Suprapubic skin (tissue), 4 donors: ENCODE results near the gene ADAMTSL2. TPM values are rescaled to one million over a fixed set of nuclear protein-coding genes. Genes with fewer than 3 reads are reported as not detected.

Experiments used
- DNase-seq, 2 donors: peaks; one replicate each; pipeline ENCODE4 v3.0.0-alpha.2; 2019; ENCODE audit warnings: low spot score in 2 of 2
- H3K27ac ChIP-seq: fragments of 200-600 bp; sonication (generic); one replicate; pipeline ENCODE4 v1.5.1; 2019
- H3K27me3 ChIP-seq: fragments of 200-600 bp; sonication (generic); one replicate; pipeline ENCODE4 v1.5.1; 2019
- H3K36me3 ChIP-seq: fragments of 200-600 bp; sonication (generic); one replicate; pipeline ENCODE4 v1.5.1; 2019
- H3K4me1 ChIP-seq: fragments of 200-600 bp; sonication (generic); one replicate; pipeline ENCODE4 v1.5.1; 2019
- H3K4me3 ChIP-seq: fragments of 200-600 bp; sonication (generic); one replicate; pipeline ENCODE4 v1.5.1; 2019; ENCODE audit warnings: mild to moderate bottlenecking
- H3K9me3 ChIP-seq: fragments of 200-600 bp; sonication (generic); one replicate; pipeline ENCODE4 v1.5.1; 2019
- CTCF ChIP-seq, 2 donors: fragments of 200-600 bp in 1 of 2; fragments of 450-650 bp in 1 of 2; sonication (generic) in 1 of 2; IDR thresholded peaks; one replicate each; pipeline ENCODE4 v1.5.1; 2016 to 2019; ENCODE audit warnings: antibody characterized with exemption in 2 of 2, mild to moderate bottlenecking in 1 of 2, moderate library complexity in 1 of 2
- EP300 ChIP-seq: sonication (generic); formaldehyde crosslinking; IDR thresholded peaks from one replicate; pipeline ENCODE4 v1.6.1; 2017; ENCODE audit warnings: antibody characterized with exemption
- POLR2A ChIP-seq, 2 donors: fragments of 450-650 bp; IDR thresholded peaks; one replicate each; pipeline ENCODE4 v1.6.1; 2017; ENCODE audit warnings: antibody characterized with exemption in 2 of 2, mild to moderate bottlenecking in 2 of 2, moderate library complexity in 2 of 2
- POLR2AphosphoS5 ChIP-seq, 3 donors: sonication (generic); formaldehyde crosslinking; IDR thresholded peaks; one replicate each; pipeline ENCODE4 v1.6.1; 2017; ENCODE audit warnings: antibody characterized with exemption in 3 of 3
- WGBS: methylation state at CpG from one replicate; pipeline ENCODE4 v1.1.5; 2018; 5-methylcytosine and 5-hydroxymethylcytosine counted together
- total RNA-seq, 4 donors: library from RNA; depleted of rRNA; stranded (reverse); fragments of >200 nt; gene quantifications; one replicate each; pipeline ENCODE4 v1.1.0, GENCODE V29; 2016

Gene ADAMTSL2
- total RNA-seq, 4 donors from 2014 or later, result 0.16 to 0.85 (median 0.46) TPM

GRCh38 chr9:133543772-133544467, 9.4 kb downstream of the ADAMTSL2 start:
- Histone ChIP-seq H3K36me3 (no peaks in the 10 kb centered on the region), H3K4me3 (no peak overlapping the region), H3K4me1 (peaks cover 14% of the 10 kb centered on the region), H3K9me3 (no peaks in the 10 kb centered on the region), H3K27me3 (no peaks in the 10 kb centered on the region), H3K27ac (no peak overlapping the region)
- 72% methylated on average over 15 of the region's 16 CpGs for WGBS
- TF ChIP-seq POLR2A (IDR thresholded peaks at IDR 0.05), result no peak
- TF ChIP-seq CTCF (IDR thresholded peaks at IDR 0.05), result no peak
- no peak for TF ChIP-seq EP300
- TF ChIP-seq POLR2AphosphoS5 (IDR thresholded peaks at IDR 0.05), result no peak
- DNase-seq, result no peak

GRCh38 chr9:133545494-133546286, 11.2 kb downstream of the ADAMTSL2 start:
- no peak for DNase-seq
- TF ChIP-seq EP300 (no peak), POLR2AphosphoS5 (IDR thresholded peaks at IDR 0.05) (no peak), CTCF (IDR thresholded peaks at IDR 0.05) (no peak), POLR2A (IDR thresholded peaks at IDR 0.05) (no peak)
- Histone ChIP-seq H3K36me3 (no peaks in the 10 kb centered on the region), H3K27me3 (no peaks in the 10 kb centered on the region), H3K27ac (no peak overlapping the region), H3K4me3 (no peak overlapping the region), H3K4me1 (no peaks in the 10 kb centered on the region), H3K9me3 (no peaks in the 10 kb centered on the region)
- 75% methylated on average over 17 of the region's 25 CpGs for WGBS

DNA sequence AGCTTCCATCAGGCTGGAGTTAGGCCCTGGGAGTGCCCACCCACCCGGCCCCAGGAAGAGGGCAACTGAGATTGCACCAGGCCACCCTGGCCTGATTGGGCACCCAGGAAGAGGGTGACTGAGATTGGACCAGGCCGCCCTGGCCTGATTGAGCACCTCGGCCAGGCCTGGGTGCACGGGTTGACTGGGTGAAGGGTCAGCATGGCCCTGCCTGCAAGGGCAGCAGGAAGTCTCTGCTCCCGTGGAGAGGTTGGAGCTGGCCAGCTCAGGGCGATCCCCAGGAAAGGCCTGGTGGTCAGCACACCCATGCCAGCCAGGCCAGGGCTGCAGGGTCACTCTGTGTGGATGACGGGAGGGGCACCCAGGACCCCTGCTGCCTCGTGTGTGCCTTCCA, 11.8 kb downstream of the ADAMTSL2 start:
- no CpG with 5 or more reads among the region's 8 CpGs for WGBS
- H3K4me3 ChIP-seq, result no peak overlapping the region
- no peak for DNase-seq
- no peaks in the 10 kb centered on the region for H3K4me1 ChIP-seq
- H3K9me3 ChIP-seq, result no peaks in the 10 kb centered on the region
- TF ChIP-seq CTCF (IDR thresholded peaks at IDR 0.05) (no peak), POLR2A (IDR thresholded peaks at IDR 0.05) (no peak), POLR2AphosphoS5 (IDR thresholded peaks at IDR 0.05) (no peak), EP300 (no peak)
- no peaks in the 10 kb centered on the region for H3K27me3 ChIP-seq
- no peaks in the 10 kb centered on the region for H3K36me3 ChIP-seq
- H3K27ac ChIP-seq, result no peak overlapping the region

DNA sequence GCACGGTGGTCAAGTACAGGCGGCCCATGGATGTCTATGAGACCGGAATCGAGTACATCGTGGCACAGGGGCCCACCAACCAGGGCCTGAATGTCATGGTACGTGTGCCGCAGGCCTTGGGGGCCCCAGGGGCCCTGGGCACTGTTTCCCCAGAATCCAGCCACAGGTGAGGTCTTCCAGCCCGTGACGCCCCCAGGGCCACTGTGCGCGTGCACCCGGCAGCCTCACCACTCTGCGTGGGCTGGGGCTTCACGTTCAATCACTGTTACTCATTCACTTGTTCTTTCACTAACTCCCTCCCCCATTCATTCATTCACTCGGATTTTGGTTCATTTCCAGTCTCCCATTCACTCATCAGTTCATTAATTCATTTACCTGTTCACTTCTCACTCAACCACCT, 12.6 kb downstream of the ADAMTSL2 start:
- Histone ChIP-seq H3K27ac (no peak overlapping the region), H3K4me3 (no peak overlapping the region), H3K27me3 (no peaks in the 10 kb centered on the region), H3K4me1 (no peaks in the 10 kb centered on the region), H3K9me3 (no peaks in the 10 kb centered on the region), H3K36me3 (no peaks in the 10 kb centered on the region)
- TF ChIP-seq CTCF (IDR thresholded peaks at IDR 0.05) (no peak), POLR2A (IDR thresholded peaks at IDR 0.05) (no peak), POLR2AphosphoS5 (IDR thresholded peaks at IDR 0.05) (no peak), EP300 (no peak)
- no peak for DNase-seq
- WGBS, result 85% methylated on average over 9 of the region's 15 CpGs

DNA sequence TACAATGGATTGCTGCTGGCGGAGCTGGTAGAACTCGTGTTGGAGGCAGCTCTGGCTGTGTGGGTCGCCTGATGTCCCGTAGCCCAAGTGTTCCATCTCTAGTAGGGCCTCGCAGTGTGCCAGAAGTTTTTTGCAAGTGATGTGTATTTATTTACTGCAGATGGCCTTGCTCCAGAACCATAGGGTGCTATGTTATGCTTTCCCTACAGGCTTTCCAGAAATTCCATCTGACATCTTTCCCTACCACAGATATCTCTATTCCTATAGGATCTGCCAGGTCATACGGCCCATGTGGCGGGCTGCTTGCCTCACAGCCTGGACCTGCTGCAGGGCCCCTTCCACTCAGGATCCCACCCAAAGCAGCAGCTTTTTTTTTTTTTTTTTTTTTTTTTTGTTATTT, 16.9 kb downstream of the ADAMTSL2 start:
- TF ChIP-seq POLR2A (IDR thresholded peaks at IDR 0.05) (no peak), POLR2AphosphoS5 (IDR thresholded peaks at IDR 0.05) (no peak), CTCF (IDR thresholded peaks at IDR 0.05) (no peak), EP300 (no peak)
- no peaks in the 10 kb centered on the region for H3K36me3 ChIP-seq
- DNase-seq, result no peak
- H3K4me1 ChIP-seq, result no peaks in the 10 kb centered on the region
- no peak overlapping the region for H3K4me3 ChIP-seq
- no peaks in the 10 kb centered on the region for H3K9me3 ChIP-seq
- WGBS, result 71% methylated on average over 7 of the region's 7 CpGs
- H3K27ac ChIP-seq, result no peak overlapping the region
- peaks cover 7% of the 10 kb centered on the region for H3K27me3 ChIP-seq
